Stimulated activated CD4-positive, alpha-beta T cell treated with anti-CD3 and anti-CD28 coated beads, Interleukin-2, amount 100 ng/mL, for 24 hours (primary cell): Measurements from ENCODE around the gene AGA.

Source experiments
- DNase-seq, 2 donors: peaks; one replicate each; pipeline ENCODE4 v3.0.0-alpha.2; 2020

The AGA gene

DNA sequence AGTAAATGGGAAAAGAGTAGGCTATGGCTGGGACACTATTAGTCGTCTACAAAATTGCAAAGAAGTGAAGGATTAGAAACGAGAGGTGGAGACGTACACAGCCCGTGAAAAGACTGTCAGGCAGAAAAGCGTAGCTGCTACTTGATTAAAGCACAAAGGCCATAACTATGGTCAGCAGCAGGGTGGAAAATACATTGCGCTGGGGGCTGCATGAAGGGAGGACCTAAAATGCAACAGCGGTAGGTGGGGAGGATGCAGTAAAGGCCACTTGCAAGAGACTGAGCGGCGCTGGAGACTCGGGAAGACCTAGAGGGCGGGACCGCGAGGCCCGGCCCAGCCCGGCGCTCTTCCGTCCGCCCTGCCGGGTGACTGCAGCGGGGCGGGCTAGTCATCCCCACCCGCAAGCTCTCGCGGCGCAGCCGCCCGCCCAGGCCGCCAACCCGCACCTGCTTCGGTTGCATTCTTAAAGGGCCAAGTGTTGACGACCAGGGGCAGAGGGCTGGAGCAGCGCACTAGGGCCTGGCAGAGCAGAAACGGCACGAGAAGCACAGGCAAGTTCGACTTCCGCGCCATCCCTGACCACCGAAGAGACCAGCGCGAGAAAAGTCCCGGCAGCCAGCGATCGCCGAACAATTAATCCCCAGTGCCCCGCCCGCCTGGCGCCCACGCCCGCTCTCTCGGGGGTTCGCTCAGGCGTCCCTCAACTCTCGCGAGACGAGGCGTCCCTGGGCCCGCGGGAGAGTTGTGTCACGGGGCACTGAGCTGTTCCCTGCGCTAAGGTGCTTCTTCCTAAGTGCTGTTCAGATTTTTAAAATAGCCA, at the start of gene AGA:
TSS of gene AGA (minus strand) at position 635 of the 820 bp plus-strand sequence. CDS start at position 573, 62 bp downstream.
- peak; percentile 96 to 98 for DNase-seq

DNA sequence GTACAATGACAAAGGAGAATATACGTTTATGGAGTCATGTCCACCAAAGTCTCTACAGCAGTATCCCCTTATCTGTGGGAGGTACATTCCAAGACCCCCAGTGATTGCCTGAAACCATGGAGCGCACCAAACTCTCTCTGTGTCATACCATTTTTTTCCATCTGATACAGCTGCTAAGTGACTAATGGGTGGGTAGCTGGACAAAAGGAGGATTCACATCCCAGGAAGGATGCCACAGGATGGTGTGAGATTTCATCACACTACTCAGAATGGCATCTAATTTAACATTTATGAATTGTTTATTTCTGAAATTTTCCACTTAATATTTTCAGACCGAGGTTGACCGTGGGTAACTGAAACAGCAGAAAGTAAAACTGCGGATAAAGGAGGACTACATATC, 49.8 kb upstream of the AGA start:
- no peak for DNase-seq

DNA sequence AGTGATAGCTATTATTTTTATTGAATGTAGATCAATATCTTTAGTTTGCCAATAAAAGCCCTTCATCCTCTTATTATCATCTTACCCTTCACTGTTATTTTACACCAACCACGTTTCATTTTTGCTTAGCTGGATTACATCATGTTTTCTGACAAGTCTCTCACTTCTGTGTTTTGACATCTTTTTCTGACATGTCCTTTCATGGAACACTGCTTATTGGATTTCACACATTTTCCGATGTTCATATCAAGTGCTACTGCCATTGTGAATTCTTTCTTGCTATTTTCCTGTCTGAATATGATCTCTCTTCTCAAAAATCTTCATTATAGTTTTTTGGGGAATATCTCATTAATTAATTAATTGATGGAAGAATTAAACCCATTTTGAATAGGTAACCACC, 48.5 kb upstream of the AGA start:
- no peak for DNase-seq

DNA sequence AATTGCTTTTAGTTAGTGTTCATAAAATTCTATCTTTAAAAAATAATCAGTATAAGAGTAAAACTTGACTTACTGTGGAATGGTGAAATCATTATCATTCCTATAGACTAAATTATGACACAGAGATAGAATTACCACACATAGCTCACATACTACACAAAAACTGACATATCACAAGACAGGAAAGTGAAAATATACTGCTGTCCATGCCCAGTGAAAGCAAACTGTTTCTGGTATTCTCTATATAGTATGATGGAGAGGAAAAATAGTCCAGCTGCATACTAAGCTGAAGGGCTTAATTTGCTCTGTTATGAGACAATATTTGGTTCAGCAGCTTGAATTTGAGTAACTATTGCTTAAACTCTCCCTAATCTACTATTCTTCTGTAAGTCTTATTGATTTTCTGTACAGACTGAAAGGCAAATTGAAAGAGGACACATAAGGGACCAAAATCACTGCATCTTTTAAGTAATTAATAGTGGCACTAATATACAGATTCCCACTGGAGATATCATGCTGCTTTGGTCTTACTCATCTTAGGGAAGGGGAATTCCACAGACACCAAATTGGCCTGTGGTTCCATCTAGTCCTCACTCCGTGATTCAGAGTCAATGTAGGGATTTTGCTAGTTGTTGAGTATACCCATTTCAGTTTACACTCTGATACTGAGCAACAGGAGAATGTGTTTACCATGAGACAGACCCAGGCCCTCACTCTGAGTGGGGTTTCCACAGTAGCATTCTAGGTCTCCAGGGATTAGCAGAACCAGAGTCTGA, 47.4 kb upstream of the AGA start:
- DNase-seq: no peak

DNA sequence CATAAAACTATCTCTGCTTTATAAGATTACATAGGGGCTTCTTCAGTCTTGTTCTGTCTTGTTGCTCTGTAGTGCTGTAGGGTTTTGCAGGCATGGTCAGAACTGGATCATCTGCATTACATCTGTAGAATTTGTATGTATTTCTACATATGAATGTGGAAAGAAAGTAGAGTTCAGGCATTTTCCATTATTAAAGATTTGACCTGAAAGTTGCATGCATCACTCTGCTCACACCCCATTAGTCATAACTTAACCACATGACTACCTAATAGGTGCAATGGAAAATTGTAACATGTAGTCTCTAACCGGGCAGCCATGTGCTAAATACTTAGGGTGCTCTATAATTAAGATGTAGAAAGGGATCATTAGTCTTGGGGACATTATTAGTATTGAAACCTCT, 45.7 kb upstream of the AGA start:
- DNase-seq: no peak

DNA sequence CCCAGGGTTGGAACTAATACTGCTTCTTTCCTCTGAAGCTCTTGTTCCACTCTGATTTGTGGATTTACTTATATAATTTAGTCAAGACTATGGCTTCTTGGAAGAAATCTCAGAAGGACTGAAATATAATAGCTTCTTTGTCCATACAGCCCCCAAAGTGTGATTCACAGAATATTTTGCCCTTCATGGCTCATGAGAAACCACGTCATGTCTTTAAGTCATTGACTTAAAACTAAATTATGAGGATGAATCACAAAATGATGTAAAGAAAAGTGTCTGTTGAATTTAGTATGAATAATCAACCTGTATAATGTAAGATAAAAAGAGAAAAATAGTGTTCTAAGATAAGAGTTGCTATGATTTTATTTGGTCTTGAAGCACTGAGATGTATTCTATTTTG, 43.3 kb upstream of the AGA start:
- DNase-seq: no peak

DNA sequence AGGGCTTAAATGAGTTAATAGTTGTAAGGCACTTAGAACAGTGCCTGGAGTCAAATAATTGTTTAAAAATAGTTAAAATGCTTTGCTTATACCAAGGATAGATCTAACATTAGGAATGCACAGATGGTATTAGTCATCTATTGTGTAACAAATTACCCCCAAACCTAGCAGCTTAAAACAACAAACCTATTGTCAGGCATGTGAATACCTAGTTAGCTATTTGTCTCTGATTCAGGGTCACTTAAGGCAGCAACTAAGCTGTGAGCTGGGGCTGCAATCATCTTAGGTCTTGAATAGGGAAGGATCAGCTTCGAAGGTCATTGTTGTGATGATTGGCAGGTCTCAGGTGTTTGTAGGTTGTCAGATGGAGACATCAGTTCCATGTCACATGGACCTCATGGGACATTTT, 42.4 kb upstream of the AGA start:
- no peak for DNase-seq

DNA sequence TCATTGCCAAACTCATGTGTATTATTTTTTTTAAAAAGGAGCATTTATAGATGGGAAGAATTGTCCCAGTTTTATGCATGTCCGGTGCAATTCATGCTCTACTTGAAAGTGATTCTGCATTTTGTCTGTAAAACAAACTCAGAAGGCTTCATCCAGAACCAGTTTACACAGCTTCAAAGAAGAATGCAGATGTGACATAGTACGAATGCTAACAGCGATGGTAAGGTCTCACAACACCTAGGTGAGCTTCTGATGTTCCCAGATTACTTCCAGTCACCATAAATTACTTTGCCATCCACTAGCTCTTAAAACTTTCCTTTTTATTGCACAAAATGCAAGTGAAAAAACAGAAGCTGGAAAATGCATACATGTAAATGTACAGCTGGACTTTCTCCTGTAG, 41.5 kb upstream of the AGA start:
- DNase-seq: no peak

DNA sequence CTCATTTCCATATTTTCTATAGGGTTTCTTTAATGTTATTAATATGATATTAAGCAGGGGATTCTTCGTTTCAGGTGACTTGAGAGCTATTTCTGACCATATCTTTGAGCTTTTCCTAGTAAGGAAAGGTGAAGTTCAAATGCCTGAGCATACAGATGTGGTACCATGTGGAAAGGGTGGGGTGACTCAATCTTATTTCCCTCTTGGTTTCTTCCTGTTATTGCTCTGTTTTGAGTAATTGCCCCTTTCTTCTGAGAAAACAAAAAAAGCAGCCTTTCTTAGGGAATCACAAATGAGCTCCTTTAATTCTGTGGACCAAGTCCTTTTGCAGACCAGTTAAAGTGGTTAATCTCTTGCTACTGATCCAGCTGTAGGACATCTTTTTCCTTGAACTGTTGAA, 41.0 kb upstream of the AGA start:
- DNase-seq: no peak

DNA sequence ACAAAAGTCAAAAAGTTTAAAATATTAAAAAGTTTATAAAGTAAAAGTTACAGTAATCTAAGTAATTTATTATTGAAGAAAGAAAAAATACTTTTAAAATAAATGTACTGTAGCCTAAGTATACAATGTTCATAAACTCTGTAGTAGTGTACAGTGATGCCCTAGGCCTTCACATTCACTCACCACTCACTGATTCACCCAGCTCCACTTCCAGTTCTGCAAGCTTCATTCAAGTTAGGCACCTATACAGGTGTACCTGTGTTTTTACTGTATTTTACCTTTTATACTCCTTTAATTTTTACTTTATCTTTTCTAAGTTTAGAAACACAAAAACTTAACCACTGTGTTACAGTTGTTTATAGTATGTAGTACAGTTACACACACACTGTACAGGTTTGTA, 40.1 kb upstream of the AGA start:
- no peak for DNase-seq

DNA sequence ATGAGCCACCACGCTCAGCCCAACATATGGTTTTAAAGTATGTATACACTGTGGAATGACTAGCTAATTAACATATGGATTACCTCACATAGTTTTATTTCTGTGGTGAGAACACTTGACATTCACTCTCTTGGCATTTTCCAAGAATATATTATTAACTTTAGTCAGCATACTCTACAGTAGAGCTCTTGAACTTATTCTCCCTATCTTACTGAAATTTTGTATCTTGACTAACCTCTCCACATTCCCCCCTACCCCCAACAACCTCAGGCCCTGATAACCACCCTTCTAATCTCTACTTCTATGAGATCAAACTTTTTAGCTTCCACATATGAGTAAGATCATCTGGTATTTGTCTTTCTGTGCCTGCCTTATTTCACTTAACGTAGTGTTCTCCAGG, 38.6 kb upstream of the AGA start:
- no peak for DNase-seq

DNA sequence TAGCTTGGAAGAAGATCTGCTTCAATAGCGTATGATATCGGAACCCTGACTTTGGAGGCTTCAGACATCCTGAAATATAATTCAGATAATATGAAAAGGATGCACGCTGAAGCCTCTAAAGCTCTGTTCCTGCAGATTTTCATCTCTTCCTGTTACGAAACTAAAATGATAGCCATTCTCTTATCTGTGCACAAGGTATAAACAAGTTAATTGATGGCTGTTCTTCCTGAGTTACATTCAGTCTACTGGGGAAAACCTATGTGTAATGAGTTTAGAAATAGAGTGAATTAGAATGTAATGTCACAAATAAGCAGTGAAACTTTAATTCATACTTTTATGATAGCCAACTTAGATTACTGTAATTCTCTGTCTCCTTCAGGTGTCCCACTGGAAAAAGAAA, 36.8 kb upstream of the AGA start:
- DNase-seq: no peak

DNA sequence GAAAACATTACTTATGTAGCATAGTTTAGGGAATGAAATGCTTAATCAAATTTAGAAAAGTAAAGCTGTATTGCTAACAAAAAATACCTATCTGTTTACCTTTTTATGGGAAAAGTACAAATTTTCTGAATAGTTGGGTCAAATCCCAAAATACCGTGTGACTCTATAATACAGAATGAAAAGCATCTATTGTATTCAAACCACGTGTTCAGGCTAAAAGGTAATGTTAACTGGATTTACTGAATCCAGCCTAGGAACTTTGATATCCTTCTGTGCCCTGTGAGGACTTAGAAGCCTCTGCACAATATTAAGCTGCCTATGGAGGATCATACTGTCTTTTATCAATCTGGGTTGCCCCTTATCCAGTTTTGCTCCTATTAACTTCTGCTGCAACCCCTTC, 36.3 kb upstream of the AGA start:
- DNase-seq: no peak

DNA sequence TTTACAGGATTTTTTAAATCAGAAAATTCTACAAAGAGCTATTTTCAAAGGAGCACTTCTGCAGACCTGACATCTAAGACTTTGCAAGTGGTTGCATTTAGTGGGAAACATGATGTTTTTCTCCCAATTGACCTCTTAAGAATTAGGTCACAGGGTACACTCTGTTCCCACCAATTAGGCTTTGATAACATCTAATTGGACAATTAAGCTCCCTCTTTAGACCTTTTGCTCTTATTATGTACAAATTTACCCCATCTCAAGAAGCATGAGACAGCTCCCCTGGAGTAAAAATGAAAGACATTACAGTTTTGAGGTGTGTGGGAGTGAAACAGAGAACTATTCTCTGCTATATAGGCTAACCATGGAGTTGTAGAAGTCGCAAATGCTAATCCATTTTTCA, 31.8 kb upstream of the AGA start:
- no peak for DNase-seq

DNA sequence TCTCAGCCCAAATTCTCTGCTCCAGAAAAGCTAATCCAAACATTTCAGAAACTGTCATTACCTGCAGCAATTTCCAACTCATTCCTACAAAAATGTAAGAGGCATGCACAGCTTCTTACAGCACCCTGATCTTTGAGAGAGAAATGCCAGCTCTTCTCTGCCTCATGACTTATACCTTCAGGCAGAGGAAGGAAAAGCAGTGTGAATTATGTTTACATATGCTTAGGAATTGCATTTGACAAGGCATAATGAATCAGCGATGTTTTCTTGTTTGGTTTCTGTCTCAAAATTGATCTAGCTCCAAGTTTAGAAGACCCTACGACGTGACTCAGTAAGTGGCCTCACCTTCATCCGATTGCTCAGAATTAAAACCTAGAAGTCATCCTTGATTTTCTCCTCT, 21.8 kb upstream of the AGA start:
- no peak for DNase-seq

DNA sequence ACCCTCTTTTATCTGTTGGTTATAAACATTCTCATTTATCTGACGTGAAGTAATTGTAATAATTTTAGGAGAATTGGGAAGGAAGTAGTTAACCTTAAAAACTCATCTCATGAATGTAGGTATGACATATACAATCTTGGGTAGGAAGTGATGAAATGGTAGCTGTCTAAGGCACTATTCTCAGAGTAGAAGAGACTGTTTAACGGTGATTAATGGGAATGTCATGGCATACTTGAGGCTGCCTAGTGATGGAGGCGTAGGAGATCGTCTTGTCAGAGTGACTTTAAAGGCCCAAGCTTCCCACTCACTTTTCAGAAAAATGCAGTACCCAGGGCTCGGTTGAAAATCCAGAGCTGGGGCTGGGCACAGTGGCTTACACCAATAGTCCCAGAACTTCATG, 19.4 kb upstream of the AGA start:
- no peak for DNase-seq

DNA sequence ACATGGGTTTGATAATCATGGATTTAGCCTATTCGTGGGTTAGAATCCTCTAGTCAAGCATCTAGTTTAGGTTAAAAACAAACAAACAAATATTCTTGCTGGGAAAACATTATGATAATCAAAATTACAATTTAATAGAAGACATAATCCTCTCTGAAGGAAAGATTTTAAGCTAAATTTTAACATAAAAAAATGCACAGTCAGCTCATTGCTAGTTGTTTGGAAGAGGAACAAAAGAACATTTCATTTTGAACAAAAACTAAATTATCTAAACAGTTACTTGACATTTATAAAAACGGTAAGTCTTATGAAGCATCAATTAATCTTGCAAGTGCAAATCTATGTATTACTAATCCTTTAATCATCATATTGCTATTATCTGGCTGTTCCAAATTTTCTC, 18.2 kb upstream of the AGA start:
- no peak for DNase-seq

DNA sequence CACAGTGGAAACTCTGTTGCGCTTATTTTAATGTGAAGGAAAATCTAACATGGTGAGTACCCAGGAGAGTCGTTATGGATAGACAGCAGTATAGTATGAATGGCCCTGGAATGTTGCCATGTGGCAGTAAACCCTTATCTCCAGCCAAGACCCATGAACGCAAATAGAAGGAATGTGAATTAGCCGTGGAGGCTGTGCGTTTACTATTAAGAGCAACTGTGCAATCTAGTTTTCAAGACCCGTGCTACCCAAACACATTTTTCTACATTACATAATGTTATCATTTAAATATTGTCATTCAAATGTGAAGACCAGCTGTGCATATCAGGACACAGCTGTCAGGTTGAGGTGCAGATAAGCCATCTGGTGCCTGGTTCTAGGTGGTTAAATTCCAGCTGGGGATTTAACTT, 13.3 kb upstream of the AGA start:
- DNase-seq: no peak

DNA sequence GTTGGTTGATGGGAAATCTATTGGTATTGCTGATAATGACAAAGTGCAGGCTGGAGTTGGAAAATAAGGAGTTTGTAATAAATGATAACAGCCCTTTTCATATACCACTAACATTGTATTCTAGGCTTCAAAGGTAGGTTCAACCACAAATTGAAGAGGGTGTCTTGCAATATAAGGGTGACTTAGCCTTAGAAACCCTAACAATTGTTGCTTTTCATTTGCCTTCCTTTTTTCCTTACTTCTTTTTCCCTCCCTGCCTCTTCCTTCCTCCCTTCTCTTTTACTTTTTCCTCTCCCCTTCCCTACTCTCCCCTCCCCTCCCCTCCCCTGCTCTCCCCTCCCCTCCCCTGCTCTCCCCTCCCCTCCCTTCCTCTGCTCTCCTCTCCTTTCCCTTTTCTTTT, 10.9 kb upstream of the AGA start:
- DNase-seq: no peak

DNA sequence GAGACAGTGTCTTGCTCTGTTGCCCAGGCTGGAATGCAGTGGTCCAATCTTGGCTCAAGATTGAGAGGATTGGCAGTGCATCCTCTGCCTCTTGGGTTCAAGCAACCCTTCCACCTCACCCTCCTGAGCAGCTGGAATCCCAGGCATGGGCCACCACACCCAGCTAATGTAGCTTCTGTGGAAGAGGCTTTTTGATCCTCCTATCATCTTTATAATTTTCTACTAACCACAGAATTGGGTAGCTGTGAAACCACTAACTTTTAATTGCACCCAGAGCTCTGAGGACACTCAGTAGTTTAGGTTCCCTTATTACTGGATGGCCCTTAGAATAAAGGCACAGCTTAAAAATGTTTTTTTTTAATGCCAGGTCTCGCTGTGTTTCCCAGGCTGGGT, 8.9 kb upstream of the AGA start:
- no peak for DNase-seq

DNA sequence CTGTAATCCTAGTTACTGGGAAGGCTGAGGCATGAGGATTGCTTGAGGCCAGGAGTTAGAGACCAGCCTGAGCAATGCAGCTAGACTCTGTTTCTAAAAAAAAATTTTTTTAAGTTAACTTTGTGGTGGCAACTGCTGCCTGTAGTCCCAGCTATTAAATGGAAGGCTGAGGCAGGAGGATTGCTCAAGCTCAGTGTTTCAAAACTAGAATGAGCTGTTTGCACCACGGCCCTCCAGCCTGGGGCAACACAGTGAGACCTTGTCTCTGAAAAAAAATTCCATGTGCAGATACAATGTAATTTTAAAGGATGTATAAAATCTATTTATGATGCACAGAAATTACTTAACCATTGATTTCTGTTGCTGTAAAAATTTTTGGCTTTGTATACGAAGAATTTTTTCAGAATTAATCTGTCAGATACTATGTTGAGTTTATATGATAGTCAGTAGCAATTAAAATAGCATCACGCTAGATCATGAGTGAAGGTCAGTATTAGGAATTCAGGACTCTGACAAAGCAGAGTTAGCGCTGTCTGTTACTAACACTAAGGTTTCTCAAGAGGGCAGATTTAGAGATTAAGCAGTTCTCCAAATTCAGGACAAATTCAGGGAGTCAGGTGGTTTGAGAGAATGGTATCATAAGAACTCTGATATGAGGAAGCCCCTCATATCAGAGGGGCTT, 8.3 kb upstream of the AGA start:
- DNase-seq: no peak

DNA sequence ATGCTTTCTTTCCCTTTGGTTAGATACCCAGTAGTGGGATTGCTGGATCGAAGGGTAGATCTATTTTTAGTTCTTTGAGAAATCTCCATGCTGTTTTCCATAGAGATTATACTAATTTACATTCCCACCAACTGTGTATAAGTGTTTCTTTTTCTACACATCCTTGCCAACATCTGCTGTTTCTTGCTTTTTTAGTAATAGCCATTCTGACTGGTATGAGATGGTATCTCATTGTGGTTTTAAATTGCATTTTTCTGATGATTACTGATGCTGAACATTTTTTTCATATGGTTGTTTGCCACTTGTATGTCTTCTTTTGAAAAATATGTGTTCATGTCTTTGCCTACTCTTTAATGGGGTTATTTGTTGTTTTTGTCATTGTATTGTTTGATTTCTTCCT, 6.6 kb upstream of the AGA start:
- no peak for DNase-seq

DNA sequence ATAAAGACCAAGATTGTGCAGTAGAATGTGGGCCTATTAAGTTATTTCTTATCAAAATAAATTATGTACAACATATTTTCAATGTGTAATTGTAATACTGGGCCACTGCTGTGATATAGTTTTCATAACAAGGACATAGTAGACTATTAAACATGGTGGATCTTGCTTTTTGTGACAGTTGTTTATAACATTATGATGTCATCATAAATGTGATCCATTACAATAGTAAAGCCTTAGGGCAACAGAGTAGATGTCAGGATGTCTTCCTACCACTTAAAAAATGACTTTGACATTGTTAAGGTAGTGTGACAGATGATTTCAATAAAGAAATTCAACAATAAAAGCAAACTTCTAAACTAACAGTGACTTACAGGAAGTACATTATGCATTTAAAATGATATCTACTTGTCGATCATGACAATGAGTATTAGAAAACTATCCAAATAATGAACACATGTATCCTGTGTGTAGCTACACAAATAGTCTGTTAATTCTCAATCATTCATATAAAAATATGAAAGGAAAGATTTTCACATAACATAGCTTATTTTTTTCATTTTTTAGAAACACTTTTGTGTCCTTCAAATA, 5.3 kb upstream of the AGA start:
- DNase-seq: no peak

DNA sequence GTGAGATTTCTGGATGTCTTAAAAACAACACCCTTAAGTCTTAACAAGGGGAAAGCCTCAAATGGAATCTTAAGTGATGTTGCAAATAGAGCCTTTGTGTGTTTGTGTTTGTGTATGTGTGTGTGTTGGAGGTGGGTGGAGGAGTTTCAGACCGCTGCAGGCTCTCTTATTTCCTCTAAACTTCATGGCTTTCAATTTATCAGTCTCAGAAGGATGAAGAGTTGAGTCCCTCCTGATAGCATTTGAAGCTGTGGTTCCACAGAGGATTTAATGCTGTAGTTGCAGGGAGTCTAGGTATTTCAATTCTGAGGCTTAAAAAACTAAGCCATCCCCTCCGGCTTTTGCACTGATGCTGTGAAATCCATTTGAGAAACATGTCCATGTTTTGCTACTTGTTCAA, 4.3 kb upstream of the AGA start:
- DNase-seq: no peak
